ENCODE measurements around the gene SLC35E2B. TPM values are rescaled to one million over a fixed set of nuclear protein-coding genes. Genes with fewer than 3 reads are reported as not detected.
"Not testable (repeated sequence)": the region's sequence is repeated elsewhere in the genome, so short reads cannot be mapped to it uniquely, and the experiment has no call there.

Gene SLC35E2B
- 36.9 TPM for total RNA-seq

DNA sequence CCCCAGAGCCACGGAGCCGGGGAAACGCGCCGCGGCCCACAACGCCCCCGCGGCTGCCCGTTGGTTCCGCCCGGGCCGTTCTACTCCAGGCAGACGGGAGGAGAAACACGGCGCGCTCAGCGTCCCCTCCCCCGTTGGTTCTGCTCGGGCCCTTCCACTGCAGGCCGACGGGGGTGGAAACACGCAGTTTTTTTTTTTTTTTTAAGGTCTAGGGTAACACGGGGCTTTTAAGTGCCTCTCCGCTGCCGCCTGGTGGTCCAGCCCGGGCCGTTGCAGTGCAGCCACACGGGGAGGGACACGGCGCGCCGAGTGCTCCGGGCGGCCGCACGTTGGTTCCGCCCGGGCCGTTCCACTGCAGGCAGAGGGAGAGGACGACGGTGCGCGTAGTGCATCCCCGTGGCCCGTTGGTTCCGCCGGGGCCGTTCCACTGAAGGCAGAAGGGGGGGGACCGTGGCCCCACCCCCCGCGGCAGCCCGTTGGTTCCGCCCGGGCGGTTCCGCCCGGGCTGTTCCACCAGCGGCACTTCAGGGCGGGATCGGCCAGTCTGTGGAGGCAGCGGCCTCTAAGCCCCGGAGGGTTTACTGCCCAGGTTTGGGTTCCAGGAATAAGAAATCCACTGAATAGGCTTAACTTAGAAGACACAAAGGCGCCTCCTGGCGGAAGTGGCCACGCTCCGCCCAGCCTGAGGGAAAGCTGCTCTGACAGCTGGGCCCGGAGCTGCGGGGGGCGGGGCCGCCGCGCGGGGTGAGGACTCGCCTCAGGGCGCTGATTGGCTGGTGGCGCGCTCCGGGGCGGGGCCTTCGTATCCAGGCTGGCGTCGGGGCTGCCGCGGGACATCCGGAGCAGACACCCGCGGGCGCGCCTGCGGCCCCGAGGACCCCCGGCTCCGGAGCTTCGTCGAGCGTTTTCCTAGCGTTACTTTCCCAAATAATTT is at the start of gene SLC35E2B:
SLC35E2B (minus strand) TSS at position 82 of the 934 bp plus-strand sequence. CDS start 16,096 bp downstream, outside the sequence.
- peak; percentile 95 for DNase-seq

DNA sequence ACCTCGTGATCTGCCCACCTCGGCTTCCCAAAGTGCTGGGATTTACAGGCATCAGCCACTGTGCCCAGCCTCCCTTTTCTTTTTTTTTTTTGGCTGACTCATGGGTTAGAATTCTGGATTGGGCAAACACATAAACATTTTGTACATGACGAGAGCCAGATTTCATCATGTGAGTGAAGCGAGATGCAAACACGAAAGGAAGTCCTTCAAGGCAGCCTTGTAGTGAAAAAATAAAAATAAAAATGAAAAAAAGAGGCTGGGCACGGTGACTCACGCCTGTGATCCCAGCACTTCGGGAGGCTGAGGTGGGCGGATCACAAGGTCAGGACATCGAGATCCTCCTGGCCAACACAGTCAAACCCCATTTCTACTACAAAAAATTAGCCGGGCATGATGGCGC is 48.4 kb upstream of the SLC35E2B start:
- DNase-seq = not testable (repeated sequence)

DNA sequence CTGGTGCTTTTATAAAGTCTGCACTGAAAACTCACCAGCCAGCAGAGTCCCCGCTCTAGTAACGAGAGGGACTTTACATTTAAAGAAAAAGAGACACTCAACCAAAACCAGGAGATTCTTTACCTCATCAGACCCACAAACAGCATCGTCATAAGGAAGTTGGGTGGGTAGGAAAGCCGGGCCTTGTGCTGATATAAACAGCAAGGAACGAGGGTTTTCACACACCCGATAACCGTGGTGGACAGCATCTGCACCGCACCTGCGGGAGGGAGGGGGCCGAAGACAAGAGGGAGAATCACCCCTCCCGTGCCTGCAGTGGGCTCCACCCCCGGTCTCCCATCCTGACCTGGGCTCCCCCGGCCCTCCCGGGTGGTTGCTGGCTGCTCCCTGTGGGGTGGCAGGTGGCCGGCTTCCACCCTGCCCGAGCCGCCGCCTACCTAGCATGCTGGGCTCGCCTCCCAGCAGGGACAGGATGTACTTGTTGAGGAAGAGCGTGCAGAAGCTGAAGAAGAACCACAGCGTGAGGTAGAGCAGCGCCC is 46.3 kb upstream of the SLC35E2B start:
- DNase-seq = not testable (repeated sequence)

DNA sequence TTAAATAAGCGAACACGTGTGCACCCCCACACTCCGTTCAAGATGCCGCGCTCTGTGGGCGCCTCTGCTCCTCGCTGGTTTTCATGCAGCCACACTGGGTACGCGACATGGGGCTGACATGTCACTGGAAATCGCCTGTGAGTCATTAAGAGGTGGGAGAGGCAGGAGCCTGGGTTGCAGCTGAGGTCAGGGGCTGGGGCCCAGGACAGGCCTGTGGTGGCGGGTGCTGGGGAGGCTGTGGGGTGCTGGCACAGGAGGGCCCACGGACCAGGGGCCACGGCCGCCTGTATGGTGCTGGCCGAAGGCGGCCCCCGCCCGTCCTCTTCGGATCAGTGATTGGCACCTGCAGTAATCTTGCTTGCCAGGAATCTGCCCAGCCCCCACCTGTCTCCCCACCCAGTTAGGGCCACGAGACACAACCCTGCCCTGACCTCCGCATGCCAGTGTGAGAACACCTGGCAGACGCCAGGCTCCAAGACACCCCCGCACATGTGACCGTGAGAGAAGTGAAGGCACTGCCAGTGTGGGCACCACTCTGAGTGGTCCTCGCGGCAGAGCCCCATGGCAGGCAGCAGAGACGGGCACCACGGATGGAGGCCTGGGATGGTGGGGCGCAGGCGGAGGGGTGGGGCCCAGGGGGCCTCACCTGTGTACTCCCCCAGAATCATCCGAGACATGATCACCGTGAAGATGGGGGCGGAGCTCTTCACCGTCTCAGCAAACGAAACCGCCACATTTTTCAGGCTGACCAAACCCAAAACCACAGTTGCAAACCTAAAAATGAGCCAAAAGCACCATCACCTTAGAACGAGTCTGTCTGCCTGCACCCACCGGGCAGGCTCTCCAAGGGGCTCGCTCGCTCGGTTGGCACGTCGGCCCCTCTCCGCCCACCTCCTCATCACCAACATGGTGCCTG is 45.3 kb upstream of the SLC35E2B start:
- DNase-seq = not testable (repeated sequence)

DNA sequence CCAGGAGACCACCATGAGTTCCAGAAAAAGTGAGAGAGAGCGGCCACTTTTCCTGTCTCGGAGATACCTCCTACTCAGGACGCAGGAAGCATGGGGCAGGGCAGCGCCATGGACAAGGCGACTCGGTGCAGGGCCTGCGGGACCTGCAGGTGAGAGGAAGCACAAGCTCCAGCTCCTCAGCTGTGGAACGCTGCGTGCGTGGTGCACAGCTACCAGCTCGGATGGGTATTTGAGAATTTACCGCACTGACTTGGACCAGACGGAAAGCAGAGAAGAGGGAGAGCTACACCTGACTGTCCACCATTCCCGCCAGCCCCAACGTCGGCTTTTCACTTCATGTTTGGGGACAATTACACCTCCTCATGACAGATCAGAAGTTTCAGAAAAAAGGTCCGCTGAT is 39.8 kb upstream of the SLC35E2B start:
- DNase-seq = no peak

DNA sequence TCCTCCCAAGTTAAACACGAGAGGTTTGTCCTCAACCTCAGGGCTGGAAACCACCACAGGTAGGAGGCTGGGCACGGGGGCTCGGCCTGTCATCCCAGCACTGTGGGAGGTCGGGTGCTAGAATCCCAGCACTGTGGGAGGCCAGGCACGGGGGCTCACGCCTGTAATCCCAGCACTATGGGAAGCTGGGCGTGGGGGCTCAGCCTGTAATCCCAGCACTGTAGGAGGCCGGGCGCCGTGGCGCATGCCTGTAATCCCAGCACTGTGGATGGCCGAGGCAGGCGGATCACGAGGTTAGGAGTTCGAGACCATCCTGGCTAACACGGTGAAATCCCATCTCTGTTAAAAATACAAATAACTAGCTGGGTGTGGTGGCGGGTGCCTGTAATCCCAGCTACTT is 38.3 kb upstream of the SLC35E2B start:
- DNase-seq = no peak

DNA sequence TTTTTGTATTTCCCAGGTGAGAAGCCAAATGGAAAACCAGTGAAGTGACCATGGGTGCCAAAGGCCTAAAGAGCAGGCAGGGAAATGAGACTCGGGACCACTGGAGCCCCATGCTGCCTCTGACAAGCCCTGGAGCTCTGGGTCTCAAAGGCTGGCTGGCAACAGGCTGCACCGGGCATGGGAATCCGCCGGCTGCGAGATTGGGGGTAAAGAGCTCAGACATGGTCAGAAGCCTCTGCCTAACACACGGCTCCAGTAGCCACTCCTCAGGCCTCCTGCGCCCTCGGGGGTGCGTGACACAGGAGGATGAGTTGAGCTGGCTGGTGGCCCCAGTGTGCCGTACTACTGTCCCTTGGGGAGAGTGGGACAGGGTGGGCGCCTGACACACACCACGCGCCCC is 37.6 kb upstream of the SLC35E2B start:
- DNase-seq = not testable (repeated sequence)

DNA sequence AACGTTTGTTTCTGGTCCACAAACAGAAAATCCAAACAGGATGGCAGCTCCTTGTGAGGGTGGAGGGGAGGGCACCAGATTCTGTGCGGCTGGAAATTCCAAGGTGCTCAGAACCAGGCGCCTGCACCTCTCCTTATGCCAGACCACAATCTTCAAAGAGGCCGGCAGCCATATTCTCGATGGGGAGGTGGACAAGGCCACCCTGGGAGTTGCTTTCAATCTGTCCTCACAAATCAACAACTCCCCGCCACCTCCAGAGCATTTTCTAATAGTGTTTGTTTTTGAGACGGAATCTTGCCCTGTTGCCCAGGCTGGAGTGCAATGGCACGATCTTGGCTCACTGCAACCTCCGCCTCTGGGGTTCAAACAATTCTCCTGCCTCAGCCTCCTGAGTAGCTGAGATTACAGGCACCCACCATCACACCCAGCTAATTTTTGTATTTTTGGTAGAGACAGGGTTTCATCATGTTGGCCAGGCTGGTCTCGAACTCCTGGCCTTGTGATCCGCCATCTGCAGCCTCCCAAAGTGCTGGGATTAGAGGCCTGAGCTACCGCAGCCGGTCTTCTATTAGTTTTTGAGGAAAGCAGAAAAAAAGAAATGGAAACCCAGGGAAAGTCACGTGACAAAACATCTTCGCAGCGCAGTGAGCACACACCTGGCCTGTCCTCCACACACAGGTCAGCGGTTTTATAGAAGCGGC is 36.7 kb upstream of the SLC35E2B start:
- not testable (repeated sequence) for DNase-seq

DNA sequence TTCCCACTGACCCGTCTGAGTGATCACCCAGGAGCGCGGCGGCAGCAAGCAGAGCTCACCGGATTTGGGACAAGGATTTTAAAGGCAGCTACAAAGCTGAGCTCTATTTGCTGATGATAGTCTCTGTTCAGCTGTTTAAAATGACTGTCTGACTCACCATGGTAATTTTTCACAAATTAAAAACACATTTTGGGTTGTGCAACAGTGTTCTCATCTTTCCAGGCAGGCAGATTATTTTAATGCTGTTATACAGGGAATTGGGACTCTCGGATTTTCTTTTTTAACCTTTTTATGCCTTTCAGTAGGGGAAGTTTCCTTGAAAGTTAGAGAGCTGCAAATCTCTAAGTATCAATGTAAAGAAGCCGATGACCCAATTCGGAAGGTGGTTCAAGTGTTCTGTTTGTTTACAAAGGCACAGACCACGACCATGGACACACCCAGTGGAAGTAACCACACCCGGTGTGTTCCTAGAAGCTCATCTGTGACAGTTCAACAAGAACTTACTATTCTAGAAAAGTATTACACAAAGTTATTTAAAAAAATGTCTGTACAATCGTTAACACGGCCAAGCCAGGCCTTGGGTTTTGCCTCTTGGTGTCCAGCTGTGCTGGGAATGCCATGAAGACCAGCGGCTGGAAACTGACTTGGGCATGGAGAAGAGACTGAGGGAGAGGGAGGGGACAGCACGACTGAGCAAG is 35.9 kb upstream of the SLC35E2B start:
- not testable (repeated sequence) for DNase-seq

DNA sequence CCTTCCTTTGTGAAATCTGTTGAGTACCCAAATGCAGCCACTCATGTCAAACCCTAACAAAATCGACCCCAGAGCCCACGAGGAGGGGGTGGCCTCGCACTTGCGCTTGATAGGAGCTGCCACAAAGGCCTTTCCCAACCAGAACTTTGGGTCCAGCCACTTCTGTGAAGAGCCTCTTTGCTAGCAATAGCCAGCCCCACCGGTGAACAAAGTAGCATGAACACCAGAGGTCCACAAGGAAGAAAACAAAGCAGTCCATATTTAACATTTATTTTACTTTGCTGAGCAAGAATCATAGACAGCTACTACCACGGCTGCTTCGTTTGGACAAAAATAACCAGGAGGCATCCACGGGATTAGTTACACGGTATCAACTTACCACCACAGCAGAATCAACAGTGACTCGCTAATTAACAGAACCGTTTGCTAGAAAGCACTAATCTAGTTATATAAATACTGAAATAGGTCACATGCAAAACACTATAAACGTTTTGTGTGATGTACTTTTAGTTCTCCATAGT is 34.6 kb upstream of the SLC35E2B start:
- DNase-seq = peak; percentile 46

DNA sequence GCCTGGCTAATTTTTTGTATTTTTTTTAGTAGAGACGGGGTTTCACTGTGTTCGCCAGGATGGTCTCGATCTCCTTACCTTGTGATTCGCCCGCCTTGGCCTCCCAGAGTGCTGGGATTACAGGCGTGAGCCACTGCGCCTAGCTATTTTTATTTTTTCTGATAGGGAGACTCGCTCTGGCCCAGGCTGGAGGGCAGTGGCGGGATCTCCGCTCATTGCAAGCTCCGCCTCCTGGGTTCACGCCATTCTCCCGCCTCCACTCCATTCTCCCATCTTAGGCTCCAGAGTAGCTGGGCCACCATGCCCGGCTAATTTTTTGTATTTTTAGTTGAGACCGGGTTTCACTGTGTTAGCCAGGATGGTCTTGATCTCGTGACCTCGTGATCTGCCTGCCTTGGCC is 33.5 kb upstream of the SLC35E2B start:
- not testable (repeated sequence) for DNase-seq

DNA sequence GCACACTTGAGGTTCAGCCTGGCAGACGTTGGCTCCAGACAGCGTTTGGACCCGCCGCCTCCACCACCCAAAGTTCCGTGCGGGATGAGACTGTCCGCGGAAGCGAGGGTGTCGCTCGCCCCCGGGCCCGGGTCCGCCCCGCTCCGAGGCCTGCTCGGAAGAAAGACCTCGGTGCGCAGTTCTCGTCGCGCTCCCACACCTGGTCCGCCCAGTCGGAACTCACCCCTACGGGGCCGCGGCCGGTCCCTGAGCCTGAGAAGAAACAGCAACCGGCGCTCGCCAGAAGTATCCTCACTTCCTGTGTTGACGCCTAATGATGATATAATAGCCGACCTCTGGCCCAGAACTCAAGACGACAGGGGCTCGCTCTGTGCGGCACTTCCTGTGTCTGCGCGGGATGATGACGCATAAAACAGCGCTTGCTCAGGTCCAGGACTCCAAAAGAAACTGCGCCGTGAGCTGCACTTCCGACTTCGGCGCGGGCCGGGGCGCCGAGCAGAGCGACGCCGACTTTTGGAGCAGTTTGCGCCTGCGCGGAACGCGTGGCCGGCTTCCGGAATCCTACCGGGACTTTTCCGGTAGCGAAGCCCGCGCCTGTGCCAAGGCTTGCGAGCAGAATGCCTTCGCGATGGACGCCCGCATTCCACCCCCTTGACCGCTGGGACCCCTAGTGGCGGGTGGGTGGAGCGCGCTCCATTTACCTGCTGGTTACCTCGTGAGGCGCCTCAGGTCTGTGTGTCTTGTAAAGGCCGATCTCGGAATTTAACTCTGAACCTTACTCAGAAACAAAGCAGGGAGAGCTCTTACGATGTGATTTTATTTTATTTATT is 31.7 kb upstream of the SLC35E2B start, which contains the start of gene CDK11A:
CDK11A (minus strand) TSS at position 323 of the 830 bp plus-strand sequence. CDS start 1,539 bp downstream, outside the sequence.
- peak; percentile 100 for DNase-seq

DNA sequence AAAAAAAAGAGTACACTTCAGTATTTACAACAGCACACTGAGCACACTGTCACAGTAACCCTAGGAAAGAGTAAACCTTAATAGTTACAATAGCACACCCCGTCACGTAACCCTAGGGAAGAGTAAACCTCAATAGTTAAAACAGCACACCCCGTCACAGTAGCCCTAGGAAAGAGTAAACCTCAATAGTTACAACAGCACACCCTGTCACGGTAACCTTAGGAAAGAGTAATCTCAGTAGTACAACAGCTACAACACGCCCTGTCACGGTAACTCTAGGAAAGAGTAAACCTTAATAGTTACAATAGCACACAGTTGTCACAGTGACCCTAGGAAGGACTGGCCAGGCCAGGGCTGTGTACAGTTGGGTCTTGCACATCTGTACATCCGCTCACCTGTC is 28.6 kb upstream of the SLC35E2B start:
- no peak for DNase-seq

DNA sequence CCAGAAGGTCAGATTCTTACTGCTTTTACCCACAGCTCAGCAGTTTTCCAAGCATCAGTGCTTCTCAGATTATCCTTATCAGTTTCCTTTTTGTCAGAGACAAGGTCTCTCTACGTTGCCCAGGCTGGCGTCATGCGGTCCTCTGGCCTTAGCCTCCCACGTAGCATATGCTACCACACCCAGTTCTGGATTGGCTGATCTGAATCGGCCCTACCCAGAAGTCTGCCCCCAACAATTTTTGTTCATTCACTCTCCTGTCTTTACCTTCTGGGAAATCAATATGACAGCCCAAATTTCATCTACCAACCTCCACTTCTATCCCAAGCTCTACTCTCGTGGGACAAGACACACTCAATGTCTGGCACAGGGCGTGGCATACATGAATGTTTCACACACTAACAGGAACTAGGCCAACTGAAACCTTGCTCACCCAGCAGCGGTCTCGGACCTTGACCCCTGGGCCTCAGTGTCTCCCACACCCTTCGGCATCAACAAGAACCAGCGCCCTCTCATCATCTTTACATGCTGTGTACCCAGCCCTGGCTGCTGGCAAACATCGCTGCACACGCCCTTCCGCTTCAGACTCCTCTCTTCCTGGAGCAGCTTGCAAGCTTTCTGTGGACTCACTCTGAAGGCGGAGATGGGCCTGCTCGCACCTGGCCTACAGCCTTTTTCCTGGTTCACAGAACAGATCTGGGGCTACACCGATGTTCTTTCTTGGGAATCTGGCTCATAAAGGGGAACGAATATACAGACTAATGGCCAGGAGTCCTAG is 22.7 kb upstream of the SLC35E2B start:
- not testable (repeated sequence) for DNase-seq

DNA sequence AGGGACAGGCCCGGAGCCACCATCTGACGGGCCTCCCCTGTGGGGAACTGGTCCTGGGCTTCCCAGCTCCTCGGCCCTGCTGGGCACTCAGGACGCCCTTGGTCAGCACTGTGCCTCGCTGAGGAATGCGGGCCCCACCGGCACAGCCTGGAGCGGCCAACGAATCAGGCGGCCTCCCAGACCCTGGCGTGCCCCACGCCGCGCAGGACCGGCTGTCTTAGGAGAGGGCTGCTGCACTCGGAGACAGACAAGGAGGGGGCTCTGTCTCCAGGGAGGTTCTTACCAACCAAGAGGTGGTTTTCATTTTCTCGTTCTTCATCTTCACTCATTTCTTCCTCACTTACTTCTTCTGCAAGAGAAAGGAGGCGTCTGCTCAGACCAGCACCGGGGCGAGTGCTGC is 15.3 kb upstream of the SLC35E2B start:
- not testable (repeated sequence) for DNase-seq

DNA sequence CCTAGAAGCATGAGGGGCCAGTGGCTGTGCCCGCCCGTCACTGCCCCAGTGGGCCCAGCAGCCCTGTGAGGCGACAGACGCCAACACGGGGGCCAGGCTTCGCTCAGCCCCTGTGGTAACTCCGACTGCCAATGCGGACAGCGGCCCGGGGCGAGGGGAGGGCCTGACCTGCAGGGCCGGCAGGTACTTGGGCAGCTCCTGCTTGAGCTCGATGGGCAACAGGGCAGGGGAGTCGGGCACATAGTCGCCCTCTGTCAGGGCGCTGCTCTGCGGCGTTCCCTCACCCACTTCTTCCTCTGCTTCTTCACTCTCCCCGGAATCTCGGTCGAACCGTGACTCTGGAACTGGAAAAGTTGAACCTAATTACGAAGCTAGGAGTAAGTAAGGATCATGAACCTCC is 14.6 kb upstream of the SLC35E2B start:
- DNase-seq = not testable (repeated sequence)

DNA sequence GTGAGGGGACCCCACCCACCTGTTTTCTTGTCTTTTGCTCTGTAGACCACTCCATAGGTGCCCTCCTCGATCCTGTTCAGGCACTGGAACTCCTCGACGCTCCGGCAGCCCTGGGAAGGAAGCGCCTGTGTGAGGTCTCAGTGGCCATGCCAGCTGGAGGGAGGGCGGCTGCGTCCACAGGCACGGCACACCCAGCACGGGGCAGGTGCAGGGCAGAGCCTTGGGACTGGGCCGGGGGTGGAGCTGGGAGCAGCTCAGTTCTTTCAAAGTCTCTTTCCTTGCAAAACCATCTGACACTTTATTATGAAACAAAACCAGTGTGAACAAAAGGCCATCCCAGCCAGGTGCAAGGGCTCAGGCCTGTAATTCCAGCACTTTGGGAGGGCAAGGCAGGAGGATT is 13.0 kb upstream of the SLC35E2B start:
- DNase-seq = not testable (repeated sequence)

DNA sequence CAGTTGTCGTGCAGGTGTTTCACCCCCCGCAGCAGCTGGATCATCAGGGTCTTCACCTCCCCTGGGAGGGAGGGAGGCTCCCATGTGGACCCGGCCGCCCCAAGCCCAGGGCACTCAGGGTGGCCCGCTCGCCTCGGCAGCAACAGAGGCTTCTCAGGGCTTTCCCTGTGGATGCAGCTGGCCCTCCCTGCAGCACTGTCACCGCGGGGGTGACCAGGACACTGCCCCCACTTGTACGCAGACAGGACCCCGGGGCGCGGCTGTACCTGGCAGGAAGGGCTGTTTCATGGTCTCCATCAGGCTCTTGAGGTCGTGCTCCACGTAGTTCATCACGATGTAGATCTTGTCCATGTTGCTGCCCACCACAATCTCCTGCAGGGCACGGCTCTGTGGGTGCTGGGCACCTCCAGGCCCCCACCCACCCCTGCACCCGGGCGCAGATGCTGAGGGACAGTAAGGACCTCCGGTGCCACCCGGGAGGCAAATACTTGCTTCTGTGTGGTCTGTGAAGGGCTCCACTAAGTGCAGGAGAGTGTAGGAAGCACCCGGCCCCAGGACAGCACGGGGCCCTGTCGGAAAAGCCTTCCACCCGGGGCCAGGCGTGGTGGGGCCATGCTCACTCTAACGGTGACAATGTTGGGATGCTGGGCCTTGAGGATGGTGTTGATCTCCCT is 11.8 kb upstream of the SLC35E2B start:
- DNase-seq = not testable (repeated sequence)
